ENCODE results near the gene MTHFD1L.
A peak's percentile ranks its signal among the peaks of the same experiment; 100 is the strongest.

The MTHFD1L gene

DNA sequence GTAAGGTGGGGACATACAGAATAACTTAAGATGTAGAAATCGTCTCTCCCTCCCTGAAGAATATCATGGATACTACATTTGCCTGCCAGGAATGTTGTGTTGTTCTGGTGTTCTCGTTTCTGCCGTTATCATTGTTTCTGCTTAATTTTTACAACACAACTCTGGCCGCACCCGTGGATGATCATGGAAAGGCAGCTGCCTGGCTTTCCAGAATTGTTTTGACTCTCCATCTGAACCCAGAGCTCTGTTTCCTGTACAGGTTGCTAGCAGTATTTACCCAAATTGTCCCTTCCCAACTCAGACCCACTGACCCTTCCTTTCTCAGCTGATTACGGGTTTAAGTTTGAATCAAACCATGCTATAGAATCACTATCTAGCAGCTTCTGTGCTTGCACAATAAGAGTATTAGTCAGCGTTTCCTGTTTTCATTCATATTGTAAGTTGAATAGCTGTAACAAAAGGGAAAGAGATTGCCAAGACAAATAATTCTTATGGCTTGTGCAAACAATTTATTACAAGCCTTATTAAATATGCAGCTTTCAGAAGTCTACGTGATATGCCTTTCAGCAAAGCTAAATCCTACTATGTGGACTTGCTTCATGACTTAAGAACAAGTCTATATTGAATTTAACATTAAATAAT is 139.0 kb downstream of the MTHFD1L start:
- TF ChIP-seq FOXP2 (optimal IDR thresholded peaks at IDR 0.05; ENCODE audit: borderline replicate concordance, extremely low read depth, extremely low read length, insufficient read depth) (no peak), TAF1 (IDR thresholded peaks at IDR 0.05; ENCODE audit: borderline replicate concordance, insufficient read depth, low read length) (no peak), POLR2AphosphoS5 (IDR thresholded peaks at IDR 0.05; ENCODE audit: low read depth, low read length) (peak; percentile 57), SIN3A (IDR thresholded peaks at IDR 0.05; ENCODE audit: borderline replicate concordance, insufficient read depth, low read length) (peak; percentile 95)
- TF ChIP-seq, protein P1, sequence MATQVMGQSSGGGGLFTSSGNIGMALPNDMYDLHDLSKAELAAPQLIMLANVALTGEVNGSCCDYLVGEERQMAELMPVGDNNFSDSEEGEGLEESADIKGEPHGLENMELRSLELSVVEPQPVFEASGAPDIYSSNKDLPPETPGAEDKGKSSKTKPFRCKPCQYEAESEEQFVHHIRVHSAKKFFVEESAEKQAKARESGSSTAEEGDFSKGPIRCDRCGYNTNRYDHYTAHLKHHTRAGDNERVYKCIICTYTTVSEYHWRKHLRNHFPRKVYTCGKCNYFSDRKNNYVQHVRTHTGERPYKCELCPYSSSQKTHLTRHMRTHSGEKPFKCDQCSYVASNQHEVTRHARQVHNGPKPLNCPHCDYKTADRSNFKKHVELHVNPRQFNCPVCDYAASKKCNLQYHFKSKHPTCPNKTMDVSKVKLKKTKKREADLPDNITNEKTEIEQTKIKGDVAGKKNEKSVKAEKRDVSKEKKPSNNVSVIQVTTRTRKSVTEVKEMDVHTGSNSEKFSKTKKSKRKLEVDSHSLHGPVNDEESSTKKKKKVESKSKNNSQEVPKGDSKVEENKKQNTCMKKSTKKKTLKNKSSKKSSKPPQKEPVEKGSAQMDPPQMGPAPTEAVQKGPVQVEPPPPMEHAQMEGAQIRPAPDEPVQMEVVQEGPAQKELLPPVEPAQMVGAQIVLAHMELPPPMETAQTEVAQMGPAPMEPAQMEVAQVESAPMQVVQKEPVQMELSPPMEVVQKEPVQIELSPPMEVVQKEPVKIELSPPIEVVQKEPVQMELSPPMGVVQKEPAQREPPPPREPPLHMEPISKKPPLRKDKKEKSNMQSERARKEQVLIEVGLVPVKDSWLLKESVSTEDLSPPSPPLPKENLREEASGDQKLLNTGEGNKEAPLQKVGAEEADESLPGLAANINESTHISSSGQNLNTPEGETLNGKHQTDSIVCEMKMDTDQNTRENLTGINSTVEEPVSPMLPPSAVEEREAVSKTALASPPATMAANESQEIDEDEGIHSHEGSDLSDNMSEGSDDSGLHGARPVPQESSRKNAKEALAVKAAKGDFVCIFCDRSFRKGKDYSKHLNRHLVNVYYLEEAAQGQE (IDR thresholded peaks at IDR 0.05; ENCODE audit: insufficient read depth in 1 of 2, low read depth in 2 of 2, low read length in 2 of 2), result no peak

DNA sequence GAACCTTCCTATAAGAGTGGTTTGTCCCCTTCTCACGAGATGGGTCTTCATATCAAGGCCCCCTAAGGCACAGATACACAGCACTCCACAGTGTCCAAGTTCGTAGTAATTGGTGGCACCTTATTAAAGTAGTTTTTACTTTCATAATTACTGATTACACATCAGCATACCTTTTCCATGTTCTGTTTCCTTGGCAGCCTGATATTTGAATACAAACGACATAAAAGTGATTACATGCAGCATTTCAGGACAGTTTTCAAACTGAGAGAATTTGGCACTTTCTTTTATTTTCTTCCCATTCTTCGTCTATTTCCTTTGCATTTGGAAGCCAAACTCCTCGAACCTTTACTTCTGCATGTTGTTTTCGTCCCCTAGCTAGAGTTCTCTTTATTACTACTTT is 139.7 kb downstream of the MTHFD1L start:
- TF ChIP-seq SIN3A (IDR thresholded peaks at IDR 0.05; ENCODE audit: borderline replicate concordance, insufficient read depth, low read length) (no peak), POLR2AphosphoS5 (IDR thresholded peaks at IDR 0.05; ENCODE audit: low read depth, low read length) (no peak), FOXP2 (optimal IDR thresholded peaks at IDR 0.05; ENCODE audit: borderline replicate concordance, extremely low read depth, extremely low read length, insufficient read depth) (no peak), TAF1 (IDR thresholded peaks at IDR 0.05; ENCODE audit: borderline replicate concordance, insufficient read depth, low read length) (no peak)
- TF ChIP-seq, protein P1 (IDR thresholded peaks at IDR 0.05; ENCODE audit: insufficient read depth in 1 of 2, low read depth in 2 of 2, low read length in 2 of 2), result no peak

DNA sequence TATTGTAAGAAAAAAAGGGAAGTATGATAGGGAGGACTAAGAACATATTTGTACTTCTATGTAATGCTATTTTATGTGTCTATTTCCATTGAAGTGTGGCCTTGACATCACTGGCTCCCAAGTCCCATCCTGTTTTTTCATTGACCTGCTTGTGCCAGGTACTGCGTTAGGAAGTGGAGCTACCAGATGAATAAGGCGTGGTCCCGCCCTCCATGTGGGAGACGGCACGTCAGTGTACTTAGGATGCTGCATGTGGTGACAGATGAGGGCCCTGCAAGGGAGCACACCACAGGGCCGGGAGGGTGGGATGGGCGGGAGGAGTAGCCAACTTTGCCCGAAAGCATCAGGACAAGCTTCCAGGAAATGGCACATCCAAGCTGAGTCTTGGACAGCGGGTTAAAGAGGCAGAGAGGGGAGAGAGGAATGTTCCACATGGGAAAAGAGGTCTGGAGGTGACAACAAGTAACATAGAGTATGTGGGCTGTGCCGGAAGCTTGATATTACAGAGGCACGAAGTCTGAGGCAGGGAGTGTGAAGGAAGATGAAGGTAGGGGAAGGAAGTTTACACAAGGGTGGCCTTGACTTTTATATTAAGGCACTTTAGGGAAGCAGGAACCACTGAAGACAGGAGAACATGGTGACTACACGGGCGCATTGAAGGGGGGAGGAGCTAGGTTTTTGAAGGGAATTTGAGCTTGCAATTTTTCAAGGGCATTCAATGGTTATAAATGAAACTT is 140.6 kb downstream of the MTHFD1L start:
- TF ChIP-seq POLR2AphosphoS5 (IDR thresholded peaks at IDR 0.05; ENCODE audit: low read depth, low read length) (no peak), FOXP2 (optimal IDR thresholded peaks at IDR 0.05; ENCODE audit: borderline replicate concordance, extremely low read depth, extremely low read length, insufficient read depth) (no peak), SIN3A (IDR thresholded peaks at IDR 0.05; ENCODE audit: borderline replicate concordance, insufficient read depth, low read length) (no peak), TAF1 (IDR thresholded peaks at IDR 0.05; ENCODE audit: borderline replicate concordance, insufficient read depth, low read length) (no peak)
- TF ChIP-seq, protein P1 (IDR thresholded peaks at IDR 0.05; ENCODE audit: insufficient read depth in 1 of 2, low read depth in 2 of 2, low read length in 2 of 2), result no peak

DNA sequence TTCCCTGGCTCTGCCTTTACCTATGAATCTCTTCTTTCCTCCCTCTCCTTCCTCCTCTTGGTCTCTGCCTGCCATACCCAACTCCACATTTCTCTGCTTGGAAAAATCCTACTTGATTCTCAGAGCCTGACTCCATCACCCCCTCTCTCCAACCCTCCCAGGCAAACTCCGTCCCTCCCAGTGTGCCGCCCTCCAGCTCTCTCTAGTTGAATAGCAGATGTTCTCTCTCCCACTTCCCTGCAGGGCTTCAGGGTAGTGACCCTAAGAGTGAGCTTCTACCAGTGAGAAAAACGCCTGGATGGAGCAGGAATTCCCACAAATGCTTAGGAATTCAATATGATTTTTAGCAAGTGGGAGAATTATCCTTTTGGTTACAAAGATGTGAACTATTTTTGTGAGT is 141.6 kb downstream of the MTHFD1L start:
- TF ChIP-seq TAF1 (IDR thresholded peaks at IDR 0.05; ENCODE audit: borderline replicate concordance, insufficient read depth, low read length) (no peak), SIN3A (IDR thresholded peaks at IDR 0.05; ENCODE audit: borderline replicate concordance, insufficient read depth, low read length) (no peak), FOXP2 (optimal IDR thresholded peaks at IDR 0.05; ENCODE audit: borderline replicate concordance, extremely low read depth, extremely low read length, insufficient read depth) (no peak)
- TF ChIP-seq, protein P1 (IDR thresholded peaks at IDR 0.05; ENCODE audit: insufficient read depth in 1 of 2, low read depth in 2 of 2, low read length in 2 of 2), result no peak
